HK-2 (cell line): ENCODE results near the gene CENPB.

ENCODE experiments used
- DNase-seq: peaks from one replicate; pipeline ENCODE4 v3.0.0-alpha.2; 2018; ENCODE audit not compliant: unreplicated experiment

The CENPB gene

GRCh38 chr20:3766422-3767109 lies 20.0 kb downstream of the CENPB start:
- DNase-seq, result no peak

- DNase-seq, result no peak
These were observed 21.2 kb downstream of the CENPB start for GRCh38 chr20:3765171-3765882.

- DNase-seq, result no peak
These were observed 21.9 kb downstream of the CENPB start for GRCh38 chr20:3764659-3765058.

GRCh38 chr20:3763671-3764601 lies 22.6 kb downstream of the CENPB start:
- DNase-seq, result no peak

- no peak for DNase-seq
These were observed 25.7 kb downstream of the CENPB start for GRCh38 chr20:3760655-3761348.

- DNase-seq, result no peak
These were observed 26.7 kb downstream of the CENPB start for GRCh38 chr20:3759884-3760283.

- DNase-seq, result no peak
These were observed 27.2 kb downstream of the CENPB start for GRCh38 chr20:3759316-3759823.

GRCh38 chr20:3758566-3758965 lies 28.0 kb downstream of the CENPB start:
- DNase-seq, result no peak

GRCh38 chr20:3757268-3757667 lies 29.3 kb downstream of the CENPB start:
- DNase-seq, result no peak

- DNase-seq, result no peak
These were observed 30.6 kb downstream of the CENPB start for GRCh38 chr20:3755814-3756480.

GRCh38 chr20:3755269-3755668 lies 31.3 kb downstream of the CENPB start:
- DNase-seq, result no peak

- no peak for DNase-seq
These were observed 32.3 kb downstream of the CENPB start for GRCh38 chr20:3754276-3754630.

- DNase-seq, result no peak
These were observed 32.9 kb downstream of the CENPB start for GRCh38 chr20:3753501-3754275.

- DNase-seq, result peak; percentile 46
These were observed 33.4 kb downstream of the CENPB start for GRCh38 chr20:3753098-3753497.

- no peak for DNase-seq
These were observed 34.2 kb downstream of the CENPB start for GRCh38 chr20:3752386-3752759.

GRCh38 chr20:3751675-3752385 lies 34.7 kb downstream of the CENPB start:
- no peak for DNase-seq

- DNase-seq, result no peak
These were observed 35.2 kb downstream of the CENPB start for GRCh38 chr20:3751305-3751674.

GRCh38 chr20:3749689-3750531 lies 36.6 kb downstream of the CENPB start:
- DNase-seq, result peak; percentile 51
